Stimulated activated CD4-positive, alpha-beta T cell treated with anti-CD3 and anti-CD28 coated beads, TNF-alpha, amount 100 ng/mL, for 48 hours (primary cell): ENCODE measurements around the gene NDC80.
"Not testable (repeated sequence)": the region's sequence is repeated elsewhere in the genome, so short reads cannot be mapped to it uniquely, and the experiment has no call there.

Source experiments
- DNase-seq, 3 donors: peaks; one replicate each; pipeline ENCODE4 v3.0.0-alpha.2; 2020; ENCODE audit warnings: low read depth in 3 of 3

NDC80 gene

DNA sequence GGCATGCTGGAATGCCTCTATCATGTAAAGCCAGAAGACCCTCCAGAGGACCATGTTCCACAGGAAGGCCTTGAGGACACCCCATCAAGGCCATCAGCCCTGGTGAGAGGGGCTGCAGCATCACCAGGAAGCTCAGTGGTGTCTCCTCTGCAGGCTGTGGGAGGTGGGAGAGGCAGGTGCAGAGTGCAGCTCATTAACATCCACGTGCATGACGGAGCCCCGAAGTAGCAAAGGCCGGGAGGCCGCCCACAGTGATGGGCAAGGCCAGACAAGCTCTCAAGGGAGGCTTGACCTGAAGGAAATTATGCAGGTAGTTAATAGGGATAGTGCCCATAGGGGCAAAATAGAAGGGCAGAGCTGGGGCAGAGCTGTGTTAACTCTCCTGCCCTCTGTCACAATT is 53.9 kb downstream of the NDC80 start:
- no peak for DNase-seq

GRCh38 chr18:2627821-2628276 is 56.5 kb downstream of the NDC80 start:
- peak in 1 of 3 donors; percentile 7 for DNase-seq

DNA sequence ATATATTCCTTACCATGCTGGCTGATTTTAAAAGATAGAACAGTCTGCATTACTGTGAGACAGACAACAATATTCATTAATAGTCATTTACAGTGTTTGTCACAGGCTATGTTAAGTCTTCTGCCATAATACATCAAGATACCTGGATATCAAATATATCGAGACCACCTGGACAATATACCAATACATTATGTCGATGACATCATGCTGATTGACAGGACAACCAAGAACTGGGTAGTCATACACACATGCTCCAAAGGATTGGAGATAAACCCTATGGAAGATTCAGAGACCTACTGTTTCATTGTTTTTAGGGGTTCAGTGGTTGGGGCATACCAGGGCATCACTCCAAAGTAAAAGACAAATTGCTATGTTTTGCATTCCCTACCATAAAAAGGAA is 57.6 kb downstream of the NDC80 start:
- DNase-seq, result no peak

GRCh38 chr18:2635586-2635985 is 64.2 kb downstream of the NDC80 start:
- no peak for DNase-seq

GRCh38 chr18:2636126-2636631 is 64.8 kb downstream of the NDC80 start:
- DNase-seq, result no peak

- no peak for DNase-seq
Measured at GRCh38 chr18:2641638-2642037, 70.3 kb downstream of the NDC80 start.

GRCh38 chr18:2642771-2643170 is 71.4 kb downstream of the NDC80 start:
- DNase-seq, result no peak

GRCh38 chr18:2644535-2644934 is 73.2 kb downstream of the NDC80 start:
- no peak for DNase-seq

- DNase-seq, result no peak
Measured at GRCh38 chr18:2651981-2652380, 80.6 kb downstream of the NDC80 start.

GRCh38 chr18:2653467-2653866 is 82.1 kb downstream of the NDC80 start:
- DNase-seq, result no peak

DNA sequence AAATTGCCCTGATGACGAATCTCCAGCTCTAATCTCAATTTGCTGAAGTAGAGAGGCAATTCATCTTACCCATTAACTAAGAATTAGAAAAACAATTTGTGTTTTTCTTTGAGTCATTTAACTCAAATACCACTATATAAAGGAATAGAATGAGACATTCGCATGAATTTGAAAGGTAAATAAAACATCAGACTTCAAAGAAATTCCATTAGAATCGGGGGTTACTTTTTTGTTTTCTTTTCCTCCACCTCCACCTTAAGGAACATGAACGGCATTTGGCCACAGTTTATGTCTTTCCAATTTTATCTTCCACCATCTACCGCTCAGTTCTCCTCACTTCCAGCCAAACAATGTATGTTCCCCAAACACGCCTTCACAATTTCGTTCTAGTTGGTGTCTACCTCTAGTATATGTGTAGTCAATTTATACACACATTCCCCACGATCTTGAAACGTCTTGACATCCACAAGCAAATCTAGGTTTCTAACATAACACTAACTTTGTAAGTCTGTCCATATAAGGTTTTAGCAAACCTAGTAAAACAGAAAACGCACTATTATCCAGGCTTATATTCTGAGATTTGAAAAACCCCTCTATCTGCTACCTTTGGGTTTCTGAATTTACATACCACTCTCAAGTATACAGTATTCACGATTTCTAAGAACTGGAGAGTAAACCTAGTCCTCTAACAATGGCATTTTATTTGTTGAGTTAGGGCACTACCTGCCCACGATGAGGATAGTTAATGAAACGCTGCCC is 83.0 kb downstream of the NDC80 start:
- no peak for DNase-seq

DNA sequence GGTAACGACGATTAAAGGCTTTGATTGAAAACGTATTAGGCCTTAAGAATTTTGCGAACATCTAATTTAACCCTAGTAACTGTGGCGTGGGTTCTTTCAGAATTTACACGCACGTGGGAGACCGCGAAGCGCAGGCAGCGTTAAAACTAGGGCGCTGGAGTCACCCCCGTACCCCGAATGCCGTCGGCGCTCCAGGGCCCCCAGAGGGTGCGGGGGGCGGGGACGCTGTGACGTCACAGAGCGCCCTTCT is 83.5 kb downstream of the NDC80 start:
- peak in 2 of 3 donors; percentile 44 to 58 for DNase-seq

DNA sequence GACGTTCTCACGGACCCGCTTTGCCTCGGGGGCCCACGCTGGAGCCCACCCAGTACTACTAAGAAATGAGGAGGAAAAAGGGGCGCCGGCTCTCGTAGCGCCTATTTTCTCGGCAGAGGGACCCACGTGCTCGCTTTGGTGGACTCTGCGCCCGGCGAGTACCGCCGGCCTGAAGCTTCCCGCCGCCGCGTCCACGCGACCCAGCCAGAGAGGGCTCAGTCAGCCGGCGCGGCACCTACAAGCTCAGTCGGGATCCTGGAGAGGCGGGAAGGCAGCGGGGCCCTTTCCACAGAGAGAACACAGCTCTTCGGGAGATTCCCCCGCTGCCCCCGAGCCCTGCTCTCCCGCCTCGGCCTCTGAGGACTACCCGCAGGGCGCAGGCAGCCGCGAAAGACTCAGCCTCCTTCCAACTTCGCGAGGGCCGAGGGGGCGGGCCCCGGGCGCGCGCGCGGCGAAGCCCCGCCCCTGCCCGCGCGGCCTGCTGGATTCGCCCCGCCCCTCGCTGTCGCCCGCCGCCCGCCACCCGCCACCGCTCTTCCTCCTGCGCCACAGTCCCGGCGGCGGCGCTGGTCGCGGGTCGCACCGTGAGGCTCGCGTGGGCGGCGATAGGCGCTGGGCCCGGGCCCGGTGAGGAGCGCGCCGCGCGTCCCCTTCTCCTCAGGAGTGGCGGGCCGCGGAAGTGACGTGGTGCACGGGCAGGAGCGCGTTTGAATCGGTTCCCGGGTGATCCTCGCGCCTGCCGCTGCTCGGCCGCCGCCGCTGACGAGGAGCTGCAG is 84.0 kb downstream of the NDC80 start, which contains the start of gene SMCHD1:
SMCHD1 (plus strand) TSS at position 549 of the 776 bp plus-strand sequence. CDS start 350 bp downstream, outside the sequence.
- peak; percentile 83 to 95 (median 88) for DNase-seq

DNA sequence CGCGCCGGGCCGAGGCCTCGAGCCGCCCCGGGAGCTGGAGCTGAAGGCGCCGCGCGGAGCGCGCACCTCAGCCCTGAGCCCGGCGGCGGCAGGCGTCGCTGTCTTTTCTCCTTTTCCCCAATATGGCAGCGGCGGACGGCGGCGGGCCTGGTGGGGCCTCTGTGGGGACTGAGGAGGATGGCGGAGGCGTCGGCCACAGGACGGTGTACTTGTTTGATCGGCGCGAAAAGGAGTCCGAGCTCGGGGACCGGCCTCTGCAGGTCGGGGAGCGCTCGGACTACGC is 84.5 kb downstream of the NDC80 start:
- peak in 2 of 3 donors; percentile 24 to 54 for DNase-seq

GRCh38 chr18:2656237-2656980 is 85.1 kb downstream of the NDC80 start:
- DNase-seq, result peak in 1 of 3 donors; percentile 28

- DNase-seq, result no peak
Measured at GRCh38 chr18:2656981-2657512, 85.7 kb downstream of the NDC80 start.

- DNase-seq, result no peak
Measured at GRCh38 chr18:2657788-2658458, 86.6 kb downstream of the NDC80 start.

DNA sequence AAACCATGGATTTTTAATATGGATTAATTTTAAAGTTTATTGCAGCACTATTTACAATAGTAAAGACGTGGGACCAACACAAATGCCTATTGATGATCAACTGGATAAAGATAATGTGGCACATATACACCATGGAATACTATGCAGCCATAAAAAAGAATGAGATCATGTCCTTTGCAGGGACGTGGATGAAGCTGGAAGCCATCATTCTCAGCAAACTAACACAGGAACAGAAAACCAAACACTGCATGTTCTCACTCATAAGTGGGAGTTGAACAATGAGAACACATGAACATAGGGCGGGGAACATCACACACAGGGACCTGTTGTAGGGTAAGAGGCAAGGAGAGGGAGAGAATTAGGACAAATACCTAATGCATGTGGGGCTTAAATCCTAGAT is 89.5 kb downstream of the NDC80 start:
- not testable (repeated sequence) for DNase-seq

DNA sequence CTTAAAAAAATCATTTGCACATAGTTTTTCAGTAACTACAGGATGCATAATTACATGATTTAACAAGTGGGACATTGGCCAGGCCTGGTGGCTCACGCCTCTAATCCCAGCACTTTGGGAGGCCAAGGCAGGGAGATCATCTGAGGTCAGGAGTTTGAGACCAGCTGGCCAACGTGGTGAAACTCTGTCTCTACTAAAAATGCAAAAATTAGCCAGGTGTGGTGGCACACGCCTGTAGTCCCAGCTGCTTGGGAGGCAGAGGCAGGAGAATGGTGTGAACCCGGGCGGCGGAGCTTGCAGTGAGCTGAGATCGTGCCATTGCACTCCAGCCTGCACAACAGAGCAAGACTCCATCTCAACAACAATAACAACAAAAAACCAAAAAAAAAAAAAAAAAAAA is 90.9 kb downstream of the NDC80 start:
- DNase-seq, result not testable (repeated sequence)

DNA sequence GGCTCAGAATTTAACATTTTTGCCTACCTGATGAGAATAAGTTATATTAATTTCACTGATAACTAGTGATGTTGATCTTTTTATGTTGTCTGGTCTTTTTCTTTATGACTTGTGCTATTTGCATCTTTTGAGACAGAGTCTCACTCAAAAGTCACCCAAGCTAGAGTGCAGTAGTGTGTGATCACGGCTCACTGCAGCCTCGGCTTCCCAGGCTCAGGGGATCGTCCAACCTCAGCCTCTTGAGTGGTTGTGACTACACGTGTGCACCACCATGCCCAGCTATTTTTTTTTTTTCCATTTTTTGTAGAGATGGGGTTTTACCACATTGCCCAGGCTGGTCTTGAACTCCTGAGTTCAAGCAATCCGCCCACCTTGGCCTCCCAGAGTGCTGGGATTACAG is 91.6 kb downstream of the NDC80 start:
- no peak for DNase-seq
